Measurements from ENCODE around the gene PGRMC1. TPM values are rescaled to one million over a fixed set of nuclear protein-coding genes. Genes with fewer than 3 reads are reported as not detected.

The PGRMC1 gene
- total and polyA plus RNA-seq, 2 experiments from 2014 or later = 235 to 370 TPM

- Mint-ChIP-seq H3K4me1 (peaks cover 1% of the 10 kb centered on the region; the same call in 1 of the 3 replicates), H3K9me3 (no peaks in the 10 kb centered on the region), H3K4me3 (no peak overlapping the region), H3K27me3 (ENCODE audit: insufficient read depth, low read depth, poor library complexity) (no peaks in the 10 kb centered on the region), H3K36me3 (ENCODE audit: low read depth) (peaks cover 9% of the 10 kb centered on the region; the same call in 2 of the 3 replicates), H3K27ac (no peak overlapping the region)
- TF ChIP-seq JUNB (IDR thresholded peaks at IDR 0.05; ENCODE audit: unreplicated experiment) = no peak
- TF ChIP-seq POLR2AphosphoS5 (IDR thresholded peaks at IDR 0.05; ENCODE audit: low read depth) = no peak
- TF ChIP-seq ETS1 (IDR thresholded peaks at IDR 0.05) = no peak
- TF ChIP-seq ZNF114 (CRISPR knock-in tag; IDR thresholded peaks at IDR 0.05) = no peak
- no peak for TF ChIP-seq NANOG (IDR thresholded peaks at IDR 0.05; ENCODE audit: borderline replicate concordance)
- TF ChIP-seq ZNF331 (CRISPR knock-in tag; IDR thresholded peaks at IDR 0.05; ENCODE audit: low read depth) = no peak
- no peak overlapping the region for H3K4me3 ChIP-seq
- no peak for ATAC-seq
- H3K4me2 ChIP-seq = no peak overlapping the region
- no peaks in the 10 kb centered on the region for H3K9me2 ChIP-seq (ENCODE audit: insufficient read depth)
- no peaks in the 10 kb centered on the region for H3K79me2 ChIP-seq (replicated peaks; ENCODE audit: insufficient read depth)
- DNase-seq (ENCODE audit: low spot score) = no peak
- no peaks in the 10 kb centered on the region for H3K27me3 ChIP-seq (ENCODE audit: insufficient read depth)
- no peak overlapping the region for H3K27ac ChIP-seq (ENCODE audit: low read depth)
- no peaks in the 10 kb centered on the region; the same call in 1 of the 2 replicates for H3K4me1 ChIP-seq (ENCODE audit: insufficient read depth)
- H3K36me3 ChIP-seq (ENCODE audit: insufficient read depth) = no peaks in the 10 kb centered on the region
- H3F3A ChIP-seq (replicated peaks; ENCODE audit: low read depth) = no peaks in the 10 kb centered on the region
- H2AFZ ChIP-seq = no peak overlapping the region
- no peaks in the 10 kb centered on the region; the same call in 1 of the 2 replicates for H4K20me1 ChIP-seq (replicated peaks; ENCODE audit: insufficient read depth)
Measured at GRCh38 chrX:119249891-119250290, 13.8 kb downstream of the PGRMC1 start.

GRCh38 chrX:119251386-119251785 is 15.3 kb downstream of the PGRMC1 start:
- Mint-ChIP-seq H3K4me3 (no peak overlapping the region), H3K9me3 (no peaks in the 10 kb centered on the region), H3K27me3 (ENCODE audit: insufficient read depth, low read depth, poor library complexity) (no peaks in the 10 kb centered on the region), H3K4me1 (no peaks in the 10 kb centered on the region), H3K36me3 (ENCODE audit: low read depth) (no peaks in the 10 kb centered on the region), H3K27ac (no peak overlapping the region)
- H3K4me2 ChIP-seq = no peak overlapping the region
- H3K27ac ChIP-seq (ENCODE audit: low read depth) = no peak overlapping the region
- no peaks in the 10 kb centered on the region for H3K79me2 ChIP-seq (replicated peaks; ENCODE audit: insufficient read depth)
- H3K4me3 ChIP-seq = no peak overlapping the region
- H3K4me1 ChIP-seq (ENCODE audit: insufficient read depth) = no peaks in the 10 kb centered on the region
- H2AFZ ChIP-seq = no peak overlapping the region
- no peaks in the 10 kb centered on the region for H3K9me2 ChIP-seq (ENCODE audit: insufficient read depth)
- DNase-seq (ENCODE audit: low spot score) (no peak), ATAC-seq (no peak)
- H3F3A ChIP-seq (replicated peaks; ENCODE audit: low read depth) = no peaks in the 10 kb centered on the region
- H4K20me1 ChIP-seq (replicated peaks; ENCODE audit: insufficient read depth) = no peaks in the 10 kb centered on the region
- no peaks in the 10 kb centered on the region for H3K36me3 ChIP-seq (ENCODE audit: insufficient read depth)
- H3K27me3 ChIP-seq (ENCODE audit: insufficient read depth) = no peaks in the 10 kb centered on the region
- TF ChIP-seq EZH2phosphoT487 (IDR thresholded peaks at IDR 0.05; ENCODE audit: unreplicated experiment) (no peak), NANOG (IDR thresholded peaks at IDR 0.05; ENCODE audit: borderline replicate concordance) (no peak), CTCF (conservative IDR thresholded peaks at IDR 0.05; ENCODE audit: low read depth in 2 of 2) (no peak), ZNF114 (CRISPR knock-in tag; IDR thresholded peaks at IDR 0.05) (no peak), ETS1 (IDR thresholded peaks at IDR 0.05) (no peak), EZH2 (IDR thresholded peaks at IDR 0.05; ENCODE audit: low read depth, unreplicated experiment) (no peak), CREB1 (CRISPR knock-in tag; IDR thresholded peaks at IDR 0.05; ENCODE audit: low read depth) (no peak), REST (IDR thresholded peaks at IDR 0.05; ENCODE audit: unreplicated experiment) (no peak)

Data from GM23338 (cell line).